Measurements from ENCODE around the gene ALPI.
"Not testable (repeated sequence)": the region's sequence is repeated elsewhere in the genome, so short reads cannot be mapped to it uniquely, and the experiment has no call there.

ALPI gene

DNA sequence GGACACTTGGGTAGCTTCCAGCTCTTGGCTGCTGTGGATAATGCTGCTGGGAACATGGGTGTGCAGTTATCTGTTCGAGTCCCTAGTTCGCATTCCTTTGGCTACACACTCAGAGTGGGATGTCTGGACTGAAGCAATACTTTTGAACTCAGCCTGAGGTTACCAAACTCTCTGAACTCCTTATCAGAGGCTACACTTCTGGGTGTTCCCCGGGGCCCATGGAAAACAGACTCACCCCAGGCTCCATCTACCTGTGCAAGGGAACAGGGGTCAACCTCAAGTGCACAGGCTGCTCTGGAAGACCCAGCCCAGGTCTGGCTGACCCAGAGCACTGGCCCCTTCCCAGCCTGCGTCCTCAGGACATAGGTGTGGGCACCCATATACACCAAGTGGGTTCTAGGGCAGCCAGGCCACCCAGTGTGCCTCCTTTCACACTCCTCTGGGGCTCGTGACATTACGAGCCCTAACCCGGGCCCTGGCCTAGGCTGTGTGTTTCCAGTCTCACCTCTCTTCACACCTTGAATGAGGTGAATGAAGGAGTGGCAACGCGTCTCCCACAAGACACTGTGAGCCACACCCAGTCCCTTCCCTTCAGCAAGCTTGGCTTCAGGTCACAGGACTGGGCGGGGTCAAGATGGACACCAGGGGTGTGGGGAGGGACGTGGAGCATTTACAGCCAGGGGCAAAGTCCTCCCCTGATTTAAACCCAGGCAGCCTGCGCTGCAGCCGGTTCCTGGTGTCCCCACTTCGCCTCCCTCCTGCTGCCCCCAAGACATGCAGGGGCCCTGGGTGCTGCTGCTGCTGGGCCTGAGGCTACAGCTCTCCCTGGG is at the start of gene ALPI:
Gene ALPI, plus strand, starts transcription at position 728 of the 830 bp plus-strand sequence. Its CDS starts 47 bp downstream, at position 775.
- no peak for DNase-seq (ENCODE audit: low read depth)

DNA sequence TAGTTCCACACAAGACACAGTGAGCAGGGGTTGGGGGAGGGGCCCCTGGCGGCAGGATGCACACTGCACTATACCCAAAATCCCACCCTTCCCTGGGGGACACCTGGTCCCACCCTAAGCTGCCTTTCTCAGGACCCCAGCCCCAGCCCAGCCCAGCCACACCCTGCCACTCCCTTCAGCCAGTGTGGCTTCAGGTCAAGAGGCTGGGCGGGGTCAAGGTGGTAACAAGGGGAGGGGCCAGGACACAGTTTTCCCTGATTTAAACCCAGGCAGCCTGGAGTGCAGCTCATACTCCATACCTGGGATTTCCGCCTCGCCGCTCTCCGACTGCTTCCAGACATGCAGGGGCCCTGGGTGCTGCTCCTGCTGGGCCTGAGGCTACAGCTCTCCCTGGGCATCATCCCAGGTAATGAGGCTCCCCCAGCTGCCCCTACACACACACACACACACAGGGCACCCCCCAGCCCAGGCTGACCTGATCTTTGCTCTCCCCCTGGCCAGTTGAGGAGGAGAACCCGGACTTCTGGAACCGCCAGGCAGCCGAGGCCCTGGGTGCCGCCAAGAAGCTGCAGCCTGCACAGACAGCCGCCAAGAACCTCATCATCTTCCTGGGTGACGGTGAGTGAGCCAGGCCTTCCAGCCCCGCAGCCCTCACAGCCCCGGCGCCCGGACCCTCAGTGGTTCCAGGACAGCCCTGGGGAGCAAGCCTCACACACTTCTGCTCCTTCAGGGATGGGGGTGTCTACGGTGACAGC is 49.2 kb upstream of the ALPI start, which contains the start of gene ALPG:
Gene ALPG, plus strand, starts transcription at position 289 of the 755 bp plus-strand sequence. Its CDS starts 51 bp downstream, at position 340.
- no peak for DNase-seq (ENCODE audit: low read depth)

DNA sequence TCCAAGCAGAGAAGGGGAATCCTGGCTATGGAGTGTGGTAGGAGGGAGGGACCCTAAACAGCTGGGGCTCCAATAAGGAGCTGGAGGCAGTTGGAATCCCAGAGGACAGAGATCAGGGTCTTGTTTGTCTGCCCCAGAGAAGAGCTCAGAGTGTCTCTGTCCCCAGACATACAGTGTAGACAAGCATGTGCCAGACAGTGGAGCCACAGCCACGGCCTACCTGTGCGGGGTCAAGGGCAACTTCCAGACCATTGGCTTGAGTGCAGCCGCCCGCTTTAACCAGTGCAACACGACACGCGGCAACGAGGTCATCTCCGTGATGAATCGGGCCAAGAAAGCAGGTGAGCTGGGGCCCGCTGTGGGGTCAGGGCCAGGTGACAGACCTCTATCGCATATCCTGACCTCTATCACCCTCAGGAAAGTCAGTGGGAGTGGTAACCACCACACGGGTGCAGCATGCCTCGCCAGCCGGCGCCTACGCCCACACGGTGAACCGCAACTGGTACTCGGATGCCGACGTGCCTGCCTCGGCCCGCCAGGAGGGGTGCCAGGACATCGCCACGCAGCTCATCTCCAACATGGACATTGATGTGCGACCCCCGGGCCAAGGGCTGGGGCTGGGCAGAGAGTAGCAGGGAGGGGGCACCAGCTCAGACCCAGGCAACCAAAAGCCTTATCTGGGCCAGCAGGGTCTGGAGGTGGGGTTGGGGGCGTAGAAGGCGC is 48.4 kb upstream of the ALPI start:
- DNase-seq (ENCODE audit: low read depth): not testable (repeated sequence)

DNA sequence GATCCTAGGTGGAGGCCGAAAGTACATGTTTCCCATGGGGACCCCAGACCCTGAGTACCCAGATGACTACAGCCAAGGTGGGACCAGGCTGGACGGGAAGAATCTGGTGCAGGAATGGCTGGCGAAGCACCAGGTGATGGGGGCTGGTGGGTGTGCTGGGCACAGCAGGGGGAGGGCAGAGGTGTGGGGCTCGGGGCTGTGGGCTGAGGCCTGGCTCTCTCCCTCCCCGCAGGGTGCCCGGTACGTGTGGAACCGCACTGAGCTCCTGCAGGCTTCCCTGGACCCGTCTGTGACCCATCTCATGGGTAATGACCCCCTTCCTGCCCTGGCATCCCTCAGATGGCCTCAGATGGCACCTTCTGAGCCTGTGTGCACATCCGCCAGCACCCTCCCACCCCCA is 47.7 kb upstream of the ALPI start:
- DNase-seq (ENCODE audit: low read depth): not testable (repeated sequence)

- DNase-seq (ENCODE audit: low read depth): not testable (repeated sequence)
Measured at GRCh38 chr2:232409617-232410016, 46.3 kb upstream of the ALPI start.

GRCh38 chr2:232410238-232410900 is 45.6 kb upstream of the ALPI start:
- no peak for DNase-seq (ENCODE audit: low read depth)

- DNase-seq (ENCODE audit: low read depth): no peak
Measured at GRCh38 chr2:232411901-232412629, 43.9 kb upstream of the ALPI start.

- DNase-seq (ENCODE audit: low read depth): no peak
Measured at GRCh38 chr2:232412986-232413385, 43.0 kb upstream of the ALPI start.

DNA sequence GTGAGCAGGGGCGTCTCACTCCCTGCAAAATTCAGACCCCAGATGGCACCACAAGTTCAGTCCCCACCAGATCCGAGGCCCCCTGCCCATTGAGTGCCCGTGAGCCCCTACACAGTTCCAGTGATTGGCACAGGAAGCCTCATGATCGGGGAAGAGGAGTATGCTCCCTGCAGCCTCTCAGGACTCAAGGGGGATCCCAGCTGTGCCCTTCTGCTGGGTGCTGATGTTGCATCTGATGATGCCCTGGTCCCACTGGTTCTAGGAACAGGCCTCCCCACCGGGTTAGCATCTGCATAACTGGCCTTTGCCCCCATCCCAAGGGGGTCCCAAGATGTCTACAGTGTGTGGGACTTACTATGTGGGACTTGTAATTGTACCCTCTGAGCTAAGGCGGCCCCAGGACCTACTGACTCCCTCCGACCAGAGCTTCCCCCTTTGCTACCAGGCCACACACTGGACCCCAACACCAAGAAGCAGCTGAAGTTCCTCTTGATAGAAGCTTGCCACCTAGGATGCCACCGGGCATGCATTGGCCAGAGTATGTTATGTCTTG is 40.7 kb upstream of the ALPI start:
- DNase-seq (ENCODE audit: low read depth): no peak

- no peak for DNase-seq (ENCODE audit: low read depth)
Measured at GRCh38 chr2:232415736-232416520, 40.0 kb upstream of the ALPI start.

DNA sequence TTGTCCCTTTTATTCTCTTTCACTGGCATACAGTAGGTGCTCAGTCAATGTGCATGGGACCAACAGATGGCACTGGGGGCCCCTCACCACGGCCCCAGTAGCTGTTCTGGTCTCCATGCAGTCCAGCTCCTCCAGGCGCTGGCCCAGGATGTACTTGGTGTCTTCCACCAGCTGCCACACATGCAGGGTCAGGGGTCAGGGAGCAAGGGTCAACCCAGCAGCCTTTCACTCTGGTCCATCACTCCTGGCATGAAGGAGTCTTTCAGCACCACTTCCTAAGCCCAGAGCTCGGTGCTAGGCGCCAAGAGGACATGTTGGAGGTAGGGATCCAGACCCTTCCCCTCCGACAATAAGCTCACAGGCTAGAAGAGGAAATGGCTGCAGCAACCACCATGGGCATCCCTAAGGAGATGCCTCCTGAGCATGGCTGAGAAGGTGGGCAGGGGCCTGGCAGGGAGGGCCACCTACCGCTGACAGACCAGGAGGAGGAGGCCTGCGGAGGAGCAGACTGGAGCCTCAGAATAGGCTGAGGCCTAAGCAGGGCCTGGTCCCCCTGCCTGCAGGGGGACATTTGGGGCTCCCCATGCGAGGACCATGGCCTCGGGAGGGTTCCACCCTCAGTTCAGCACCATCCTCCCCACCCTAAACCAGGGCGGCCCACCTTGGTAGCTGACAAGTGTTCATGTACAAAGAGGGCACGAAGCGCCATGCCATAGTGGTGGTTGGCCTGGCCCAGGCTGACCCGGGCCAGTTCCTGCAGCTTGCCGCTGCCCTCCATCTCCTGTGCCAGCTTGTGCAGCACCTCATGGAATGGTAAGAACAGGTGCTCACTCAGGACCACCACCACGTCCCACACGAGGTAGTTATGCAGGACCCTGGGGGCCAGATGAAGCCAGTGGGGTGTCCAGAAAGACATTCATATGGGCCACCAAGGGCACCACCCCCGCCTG is 39.2 kb upstream of the ALPI start:
- no peak for DNase-seq (ENCODE audit: low read depth)

DNA sequence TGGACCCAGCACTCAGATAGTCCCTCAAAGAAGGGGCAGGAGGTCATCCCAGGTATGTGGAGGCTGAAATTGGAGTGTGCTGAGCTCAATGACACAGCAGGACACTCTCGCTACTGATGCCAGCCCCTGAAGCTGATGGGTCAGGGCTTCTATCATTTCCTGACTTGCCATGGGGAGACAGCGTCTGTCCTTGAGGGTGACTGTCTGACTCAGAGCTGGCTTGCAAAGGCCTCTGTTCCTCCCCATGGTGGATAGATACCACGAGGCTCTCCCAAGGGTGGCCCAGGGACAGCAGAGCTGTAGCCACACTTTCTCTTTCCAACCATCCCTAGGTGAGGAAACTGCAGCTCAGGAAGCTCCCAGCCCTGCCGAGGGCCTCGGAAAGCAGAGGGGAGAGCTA is 38.5 kb upstream of the ALPI start:
- DNase-seq (ENCODE audit: low read depth): no peak

DNA sequence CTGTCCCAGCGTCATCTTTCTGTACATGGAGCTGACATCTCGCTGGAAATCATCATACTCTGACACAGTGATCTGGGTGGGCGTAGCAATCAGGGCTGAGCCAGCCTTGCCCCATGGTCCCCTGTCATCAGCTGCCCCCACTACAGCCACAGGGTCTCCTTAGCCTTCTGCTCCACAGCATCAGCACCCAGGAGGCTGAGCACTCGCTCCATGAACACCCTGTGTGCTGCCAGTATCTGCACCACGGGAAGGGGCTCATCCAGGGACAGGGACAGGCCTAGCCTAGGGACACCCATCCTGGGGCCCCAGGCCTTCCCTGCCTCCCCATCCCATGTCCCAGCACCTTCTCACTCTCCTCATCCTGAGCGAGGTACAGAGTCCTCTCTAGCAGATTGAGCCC is 37.9 kb upstream of the ALPI start:
- no peak for DNase-seq (ENCODE audit: low read depth)

- DNase-seq (ENCODE audit: low read depth): no peak
Measured at GRCh38 chr2:232418466-232419244, 37.3 kb upstream of the ALPI start.

GRCh38 chr2:232419245-232420072 is 36.5 kb upstream of the ALPI start:
- DNase-seq (ENCODE audit: low read depth): no peak

DNA sequence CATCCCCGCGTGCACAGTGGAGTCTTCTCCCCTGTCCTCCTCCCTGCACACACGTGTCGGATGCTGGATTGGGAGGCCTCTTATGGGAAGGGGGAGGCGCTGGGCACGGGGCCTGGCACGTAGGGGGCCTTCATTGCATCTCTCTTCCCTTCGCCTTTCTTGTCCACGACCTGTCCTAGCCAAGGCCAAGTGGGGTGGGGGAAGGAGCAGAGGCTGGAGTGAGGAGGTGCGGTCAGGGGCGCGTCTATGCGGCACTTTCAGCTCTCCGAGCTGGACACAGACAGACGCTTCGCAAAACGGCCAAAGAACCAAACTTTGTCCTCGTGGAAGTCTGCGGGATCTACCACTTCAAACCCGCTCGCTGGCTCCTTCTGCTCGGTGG is 35.9 kb upstream of the ALPI start:
- DNase-seq (ENCODE audit: low read depth): no peak

- no peak for DNase-seq (ENCODE audit: low read depth)
Measured at GRCh38 chr2:232420463-232421188, 35.3 kb upstream of the ALPI start.

Measured in T-helper 22 cell (primary cell).